OCI-LY1 (cell line): ENCODE data around the gene NACC1.

ENCODE experiments used
- H2AFZ ChIP-seq: fragments of 200-600 bp; sonication (generic), shearing (Covaris generic); 2 replicates; pipeline ENCODE4 v1.6.0; 2014; ENCODE audit warnings: antibody characterized with exemption, mild to moderate bottlenecking, low read length
- H3F3A ChIP-seq: fragments of 200-600 bp; sonication (generic), shearing (Covaris generic); 2 replicates; pipeline ENCODE4 v1.6.0; 2014; ENCODE audit warnings: mild to moderate bottlenecking, antibody characterized with exemption, low read length, moderate library complexity; ENCODE audit not compliant: insufficient read depth
- H3K27ac ChIP-seq: fragments of 200-600 bp; sonication (generic); 2 replicates; pipeline ENCODE4 v1.5.1; 2014; ENCODE audit warnings: low read length, mixed run types, mild to moderate bottlenecking, low read depth; ENCODE audit not compliant: poor library complexity, severe bottlenecking
- H3K27me3 ChIP-seq: fragments of 200-600 bp; sonication (generic); 2 replicates; pipeline ENCODE4 v1.6.0; 2014; ENCODE audit warnings: antibody characterized with exemption, mild to moderate bottlenecking, low read length, moderate library complexity; ENCODE audit not compliant: insufficient read depth
- H3K36me3 ChIP-seq: fragments of 200-600 bp; sonication (generic); 2 replicates; pipeline ENCODE4 v1.6.1; 2014; ENCODE audit warnings: mild to moderate bottlenecking, antibody characterized with exemption, low read length, moderate library complexity, mixed read lengths; ENCODE audit not compliant: insufficient read depth
- H3K4me1 ChIP-seq: fragments of 200-600 bp; sonication (generic); 2 replicates; pipeline ENCODE4 v1.5.1; 2014; ENCODE audit warnings: mild to moderate bottlenecking, low read length, moderate library complexity; ENCODE audit not compliant: insufficient read depth, severe bottlenecking
- H3K4me2 ChIP-seq: fragments of 200-600 bp; sonication (generic), shearing (Covaris generic); 2 replicates; pipeline ENCODE4 v1.6.1; 2014; ENCODE audit warnings: low read length
- H3K4me3 ChIP-seq: fragments of 200-600 bp; sonication (generic); 2 replicates; pipeline ENCODE4 v1.5.1; 2014; ENCODE audit warnings: low read length, low read depth, mild to moderate bottlenecking, mixed read lengths; ENCODE audit not compliant: poor library complexity, severe bottlenecking
- H3K79me2 ChIP-seq: fragments of 200-600 bp; shearing (Covaris generic); 2 replicates; pipeline ENCODE4 v1.6.1; 2016; ENCODE audit warnings: mixed run types, low read length, mixed read lengths; ENCODE audit not compliant: insufficient read depth
- H3K9ac ChIP-seq: fragments of 200-600 bp; sonication (generic), shearing (Covaris generic); 2 replicates; pipeline ENCODE4 v1.6.1; 2014; ENCODE audit warnings: mild to moderate bottlenecking, low read length, mixed read lengths
- H3K9me2 ChIP-seq: fragments of 200-600 bp; sonication (generic), shearing (Covaris generic); 2 replicates; pipeline ENCODE4 v1.6.1; 2014; ENCODE audit warnings: low read depth, mild to moderate bottlenecking, low read length, mixed read lengths
- H3K9me3 ChIP-seq: fragments of 200-600 bp; shearing (Covaris generic); 2 replicates; pipeline ENCODE4 v1.6.1; 2014; ENCODE audit warnings: low read length, mixed read lengths
- H4K20me1 ChIP-seq: fragments of 200-600 bp; sonication (generic), shearing (Covaris generic); 2 replicates; pipeline ENCODE4 v1.6.0; 2016; ENCODE audit warnings: mild to moderate bottlenecking, low read length; ENCODE audit not compliant: insufficient read depth
- EZH2 ChIP-seq: fragments of 200-600 bp; sonication (generic), shearing (Covaris generic); IDR thresholded peaks from 2 replicates; pipeline ENCODE4 v1.8.0; 2017; ENCODE audit warnings: borderline replicate concordance, mixed run types, mild to moderate bottlenecking, antibody characterized with exemption, low read length, moderate library complexity, mixed read lengths
- TF ChIP-seq, protein P1 (sequence below): fragments of 200-600 bp; sonication (generic), shearing (Covaris generic); IDR thresholded peaks from 2 replicates; pipeline ENCODE4 v1.5.1; 2017; ENCODE audit warnings: mild to moderate bottlenecking, antibody characterized with exemption, low read length, moderate library complexity, mixed read lengths

NACC1 gene

DNA sequence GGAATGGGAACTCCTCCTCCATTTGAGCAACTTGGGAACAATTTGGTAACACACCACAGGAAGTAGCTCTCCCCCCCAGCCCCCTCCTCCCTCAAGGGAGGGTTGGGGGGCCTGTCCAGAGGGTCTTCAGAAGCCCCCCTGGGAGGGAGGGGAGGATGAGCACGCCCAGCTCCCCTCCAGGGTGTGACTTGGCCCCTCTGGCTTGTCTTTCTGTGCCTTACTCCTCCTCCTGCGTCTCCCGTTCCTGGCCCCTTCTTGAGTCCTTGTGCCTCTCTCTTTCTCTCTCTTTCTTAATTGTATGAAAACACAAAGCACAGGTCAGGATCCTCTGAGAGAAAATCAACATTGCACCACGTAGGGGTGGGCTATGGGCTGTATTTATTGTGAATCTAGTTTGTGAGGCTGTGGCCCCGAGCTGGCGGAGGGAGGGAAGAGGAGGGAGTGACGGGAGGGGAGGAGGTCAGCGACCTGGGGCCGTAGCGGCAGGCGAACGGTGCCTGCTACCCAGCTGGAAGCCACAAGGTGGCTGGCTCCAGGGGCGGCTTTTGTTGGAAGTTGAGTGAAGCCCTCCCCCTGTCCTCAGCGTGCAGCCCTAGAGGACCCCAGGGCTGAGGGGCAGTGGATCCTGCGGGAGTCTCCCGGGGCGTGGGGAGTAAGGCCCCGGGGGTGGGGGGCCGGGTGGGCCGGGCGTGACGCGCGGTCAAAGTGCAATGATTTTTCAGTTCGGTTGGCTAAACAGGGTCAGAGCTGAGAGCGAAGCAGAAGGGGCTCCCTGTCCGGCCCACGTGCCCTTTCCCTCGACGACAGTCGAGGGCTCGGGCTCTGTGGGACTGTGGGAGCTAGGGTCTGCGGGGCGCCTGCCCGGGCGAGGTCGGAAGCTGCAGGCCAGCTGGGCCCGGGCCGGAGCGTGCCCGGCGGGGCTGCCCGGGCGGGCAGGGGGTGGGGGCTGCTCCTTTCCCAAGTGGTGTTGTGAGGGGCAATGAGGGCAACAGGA, 21.8 kb upstream of the NACC1 start:
- Histone ChIP-seq H3K4me1 (peaks cover 33% of the 10 kb centered on the region), H3K9ac (no peak overlapping the region), H3K9me3 (no peaks in the 10 kb centered on the region), H2AFZ (no peak overlapping the region), H3K27me3 (peaks cover 11% of the 10 kb centered on the region), H3K4me2 (no peak overlapping the region; the same call in 1 of the 2 replicates), H3F3A (no peaks in the 10 kb centered on the region), H3K36me3 (peaks cover 11% of the 10 kb centered on the region; the same call in 1 of the 2 replicates), H4K20me1 (no peaks in the 10 kb centered on the region), H3K27ac (no peak overlapping the region), H3K79me2 (no peaks in the 10 kb centered on the region), H3K9me2 (no peaks in the 10 kb centered on the region), H3K4me3 (no peak overlapping the region)
- no peak for TF ChIP-seq EZH2
- TF ChIP-seq, protein P1, sequence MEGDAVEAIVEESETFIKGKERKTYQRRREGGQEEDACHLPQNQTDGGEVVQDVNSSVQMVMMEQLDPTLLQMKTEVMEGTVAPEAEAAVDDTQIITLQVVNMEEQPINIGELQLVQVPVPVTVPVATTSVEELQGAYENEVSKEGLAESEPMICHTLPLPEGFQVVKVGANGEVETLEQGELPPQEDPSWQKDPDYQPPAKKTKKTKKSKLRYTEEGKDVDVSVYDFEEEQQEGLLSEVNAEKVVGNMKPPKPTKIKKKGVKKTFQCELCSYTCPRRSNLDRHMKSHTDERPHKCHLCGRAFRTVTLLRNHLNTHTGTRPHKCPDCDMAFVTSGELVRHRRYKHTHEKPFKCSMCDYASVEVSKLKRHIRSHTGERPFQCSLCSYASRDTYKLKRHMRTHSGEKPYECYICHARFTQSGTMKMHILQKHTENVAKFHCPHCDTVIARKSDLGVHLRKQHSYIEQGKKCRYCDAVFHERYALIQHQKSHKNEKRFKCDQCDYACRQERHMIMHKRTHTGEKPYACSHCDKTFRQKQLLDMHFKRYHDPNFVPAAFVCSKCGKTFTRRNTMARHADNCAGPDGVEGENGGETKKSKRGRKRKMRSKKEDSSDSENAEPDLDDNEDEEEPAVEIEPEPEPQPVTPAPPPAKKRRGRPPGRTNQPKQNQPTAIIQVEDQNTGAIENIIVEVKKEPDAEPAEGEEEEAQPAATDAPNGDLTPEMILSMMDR: no peak

DNA sequence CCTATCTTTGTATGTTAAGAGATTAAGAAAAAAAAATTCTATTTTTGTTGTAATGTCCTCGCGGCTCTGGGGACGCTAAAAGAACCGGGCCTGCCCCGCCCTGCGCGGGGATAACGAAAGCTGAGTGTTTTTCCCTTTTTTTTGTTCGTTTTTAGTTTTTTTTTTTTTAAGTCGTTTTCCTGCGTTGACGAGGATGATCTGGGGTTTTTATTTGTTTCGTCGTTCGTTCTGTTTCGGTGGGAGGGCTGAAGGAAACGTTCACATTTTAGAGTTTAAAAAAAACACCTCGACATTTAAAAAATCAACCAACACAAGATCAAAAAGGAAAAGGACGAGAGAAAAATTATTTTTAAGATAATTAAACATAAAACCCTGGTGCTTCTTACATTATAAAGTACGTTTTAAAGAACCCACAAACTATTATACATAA, 21.0 kb upstream of the NACC1 start:
- H3K4me3 ChIP-seq: no peak overlapping the region
- H3K27me3 ChIP-seq: peaks cover 7% of the 10 kb centered on the region; the same call in 1 of the 2 replicates
- H3K4me1 ChIP-seq: peaks cover 41% of the 10 kb centered on the region
- no peaks in the 10 kb centered on the region for H3K9me2 ChIP-seq
- no peak overlapping the region for H3K27ac ChIP-seq
- H3K36me3 ChIP-seq: peaks cover 11% of the 10 kb centered on the region; the same call in 1 of the 2 replicates
- no peak overlapping the region for H3K4me2 ChIP-seq
- no peaks in the 10 kb centered on the region for H3F3A ChIP-seq
- TF ChIP-seq, protein P1: no peak
- TF ChIP-seq EZH2: no peak
- H3K9me3 ChIP-seq: no peaks in the 10 kb centered on the region
- H3K9ac ChIP-seq: no peak overlapping the region
- no peaks in the 10 kb centered on the region for H4K20me1 ChIP-seq
- no peaks in the 10 kb centered on the region for H3K79me2 ChIP-seq
- H2AFZ ChIP-seq: no peak overlapping the region

DNA sequence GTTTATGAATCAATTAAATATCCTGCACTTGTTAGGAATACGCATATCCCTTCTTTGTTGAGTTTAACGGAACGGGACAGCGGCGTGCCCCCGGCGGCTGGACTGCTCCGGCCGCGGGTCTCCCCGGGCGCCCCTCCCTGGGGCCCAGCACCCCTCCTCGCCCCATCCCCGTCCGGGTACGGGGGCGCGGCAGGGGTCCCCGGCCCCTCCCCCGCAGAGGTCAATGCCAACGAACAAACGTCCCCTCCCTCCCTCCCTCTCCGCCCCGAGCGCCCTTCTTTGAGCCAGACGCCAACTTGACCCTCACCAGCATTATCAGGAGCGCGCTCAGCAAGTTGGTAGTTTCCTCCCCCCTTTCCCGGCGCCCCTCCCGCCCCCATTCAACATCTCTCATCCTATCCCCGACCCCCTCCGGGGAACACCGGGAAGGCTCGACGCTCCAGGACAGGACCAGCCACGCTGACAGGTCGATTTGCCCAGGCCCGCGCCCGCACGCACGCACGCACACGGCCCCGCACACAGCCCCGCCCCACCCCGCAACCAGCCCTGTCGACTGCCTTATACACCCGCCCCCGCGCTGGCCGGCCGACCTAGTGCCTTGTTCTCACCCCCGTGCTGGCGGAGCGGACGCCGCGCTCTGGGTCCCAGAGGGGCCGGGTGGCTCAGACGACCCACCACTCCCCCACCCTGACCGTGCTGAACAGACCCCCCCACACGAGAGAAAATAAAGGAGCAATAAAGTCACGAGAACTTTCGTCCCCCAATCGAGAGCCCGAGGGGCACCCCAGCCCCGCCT, 20.4 kb upstream of the NACC1 start:
- Histone ChIP-seq H3K79me2 (no peaks in the 10 kb centered on the region), H3K27me3 (peaks cover 7% of the 10 kb centered on the region; the same call in 1 of the 2 replicates), H3K4me1 (peaks cover 47% of the 10 kb centered on the region)

More for the DNA sequence above, 20.4 kb upstream of the NACC1 start:
- Histone ChIP-seq H3K9ac (no peak overlapping the region), H3K9me3 (no peaks in the 10 kb centered on the region), H3K27ac (no peak overlapping the region), H3K36me3 (peaks cover 11% of the 10 kb centered on the region; the same call in 1 of the 2 replicates), H3K4me2 (no peak overlapping the region), H4K20me1 (no peaks in the 10 kb centered on the region), H3F3A (no peaks in the 10 kb centered on the region), H2AFZ (no peak overlapping the region), H3K9me2 (no peaks in the 10 kb centered on the region), H3K4me3 (no peak overlapping the region)
- TF ChIP-seq EZH2: no peak
- TF ChIP-seq, protein P1: no peak
